WI38 (cell line): Measurements from ENCODE around the gene SPNS2.

Experiments
- H3K4me3 ChIP-seq: 2 replicates; pipeline ENCODE4 v1.5.1; 2011; ENCODE audit warnings: low read depth, mild to moderate bottlenecking, control low read depth, low read length
- CTCF ChIP-seq: IDR thresholded peaks from 2 replicates; pipeline ENCODE4 v1.5.1; 2012; ENCODE audit warnings: low read depth, mild to moderate bottlenecking, control low read depth, low read length

Gene SPNS2

GRCh38 chr17:4525691-4526397, 27.2 kb downstream of the SPNS2 start:
- H3K4me3 ChIP-seq = no peak overlapping the region
- TF ChIP-seq CTCF = no peak

- no peak overlapping the region for H3K4me3 ChIP-seq
- no peak for TF ChIP-seq CTCF
Measured at GRCh38 chr17:4527134-4527533, 28.5 kb downstream of the SPNS2 start.

GRCh38 chr17:4527566-4528125, 29.0 kb downstream of the SPNS2 start:
- no peak for TF ChIP-seq CTCF
- H3K4me3 ChIP-seq = no peak overlapping the region

GRCh38 chr17:4529533-4530152, 31.0 kb downstream of the SPNS2 start:
- no peak for TF ChIP-seq CTCF
- no peak overlapping the region for H3K4me3 ChIP-seq

GRCh38 chr17:4530799-4531730, 32.4 kb downstream of the SPNS2 start:
- no peak for TF ChIP-seq CTCF

GRCh38 chr17:4531988-4532736, 33.5 kb downstream of the SPNS2 start:
- TF ChIP-seq CTCF = no peak
- H3K4me3 ChIP-seq = no peak overlapping the region

More at GRCh38 chr17:4530799-4531730, 32.4 kb downstream of the SPNS2 start:
- no peak overlapping the region for H3K4me3 ChIP-seq
